Activated naive CD4-positive, alpha-beta T cell treated with Interleukin-2 at 50 U/mL for 16 hours (primary cell): Measurements from ENCODE around the gene NAP1L4.
"Not testable (repeated sequence)": the region's sequence is repeated elsewhere in the genome, so short reads cannot be mapped to it uniquely, and the experiment has no call there.

ENCODE experiments used
- DNase-seq: peaks from one replicate; pipeline ENCODE4 v3.0.0-alpha.2; 2020

The NAP1L4 gene

GRCh38 chr11:2919188-2919587, 72.9 kb downstream of the NAP1L4 start:
- DNase-seq = no peak

GRCh38 chr11:2917842-2918490, 74.2 kb downstream of the NAP1L4 start:
- no peak for DNase-seq

GRCh38 chr11:2916892-2917645, 75.1 kb downstream of the NAP1L4 start:
- DNase-seq = no peak

- DNase-seq = no peak
Measured at GRCh38 chr11:2916114-2916891, 75.8 kb downstream of the NAP1L4 start.

- DNase-seq = no peak
Measured at GRCh38 chr11:2915473-2915872, 76.7 kb downstream of the NAP1L4 start.

- no peak for DNase-seq
Measured at GRCh38 chr11:2914455-2915195, 77.5 kb downstream of the NAP1L4 start.

GRCh38 chr11:2913776-2914175, 78.4 kb downstream of the NAP1L4 start:
- DNase-seq = no peak

GRCh38 chr11:2913019-2913431, 79.1 kb downstream of the NAP1L4 start:
- no peak for DNase-seq

- DNase-seq = no peak
Measured at GRCh38 chr11:2912498-2912897, 79.6 kb downstream of the NAP1L4 start.

- DNase-seq = no peak
Measured at GRCh38 chr11:2911785-2912391, 80.2 kb downstream of the NAP1L4 start.

- DNase-seq = no peak
Measured at GRCh38 chr11:2911088-2911784, 80.9 kb downstream of the NAP1L4 start.

GRCh38 chr11:2910401-2910955, 81.7 kb downstream of the NAP1L4 start:
- no peak for DNase-seq

GRCh38 chr11:2909133-2909902, 82.8 kb downstream of the NAP1L4 start:
- DNase-seq = no peak

- no peak for DNase-seq
Measured at GRCh38 chr11:2908130-2908529, 84.0 kb downstream of the NAP1L4 start.

GRCh38 chr11:2905299-2905698, 86.8 kb downstream of the NAP1L4 start:
- not testable (repeated sequence) for DNase-seq

- DNase-seq = no peak
Measured at GRCh38 chr11:2904153-2905052, 87.7 kb downstream of the NAP1L4 start.

- no peak for DNase-seq
Measured at GRCh38 chr11:2903672-2904011, 88.5 kb downstream of the NAP1L4 start.

- DNase-seq = no peak
Measured at GRCh38 chr11:2902784-2903671, 89.1 kb downstream of the NAP1L4 start.
